Measurements from ENCODE around the gene APOL2.
A peak's percentile ranks its signal among the peaks of the same experiment; 100 is the strongest.
"Not testable (repeated sequence)": the region's sequence is repeated elsewhere in the genome, so short reads cannot be mapped to it uniquely, and the experiment has no call there.

Gene APOL2

GRCh38 chr22:36196254-36197064 is 42.9 kb downstream of the APOL2 start:
- no peak for DNase-seq

GRCh38 chr22:36194971-36195370 is 44.4 kb downstream of the APOL2 start:
- DNase-seq = no peak

- no peak for DNase-seq
These were observed 44.9 kb downstream of the APOL2 start for GRCh38 chr22:36194385-36194784.

GRCh38 chr22:36193577-36193976 is 45.8 kb downstream of the APOL2 start:
- DNase-seq = no peak

GRCh38 chr22:36193171-36193570 is 46.2 kb downstream of the APOL2 start:
- no peak for DNase-seq

GRCh38 chr22:36192542-36192941 is 46.8 kb downstream of the APOL2 start:
- DNase-seq = no peak

- no peak for DNase-seq
These were observed 48.1 kb downstream of the APOL2 start for GRCh38 chr22:36191106-36191836.

- DNase-seq = not testable (repeated sequence)
These were observed 51.5 kb downstream of the APOL2 start for GRCh38 chr22:36187862-36188261.

GRCh38 chr22:36185828-36186624 is 53.3 kb downstream of the APOL2 start:
- no peak for DNase-seq

GRCh38 chr22:36184433-36185025 is 54.8 kb downstream of the APOL2 start:
- no peak for DNase-seq

GRCh38 chr22:36183446-36183845 is 55.9 kb downstream of the APOL2 start:
- no peak for DNase-seq

GRCh38 chr22:36182857-36183256 is 56.5 kb downstream of the APOL2 start:
- DNase-seq = no peak

- no peak for DNase-seq
These were observed 57.3 kb downstream of the APOL2 start for GRCh38 chr22:36182056-36182455.

GRCh38 chr22:36180928-36181327 is 58.4 kb downstream of the APOL2 start:
- DNase-seq = no peak

- peak; percentile 31 for DNase-seq
These were observed 59.1 kb downstream of the APOL2 start for GRCh38 chr22:36180038-36180880.

GRCh38 chr22:36177160-36177559 is 62.2 kb downstream of the APOL2 start:
- DNase-seq = no peak
